Measurements from ENCODE around the gene NAA10.

GRCh38 chrX:153931151-153931550 is 3.7 kb downstream of the NAA10 start:
- TF ChIP-seq, protein P1, sequence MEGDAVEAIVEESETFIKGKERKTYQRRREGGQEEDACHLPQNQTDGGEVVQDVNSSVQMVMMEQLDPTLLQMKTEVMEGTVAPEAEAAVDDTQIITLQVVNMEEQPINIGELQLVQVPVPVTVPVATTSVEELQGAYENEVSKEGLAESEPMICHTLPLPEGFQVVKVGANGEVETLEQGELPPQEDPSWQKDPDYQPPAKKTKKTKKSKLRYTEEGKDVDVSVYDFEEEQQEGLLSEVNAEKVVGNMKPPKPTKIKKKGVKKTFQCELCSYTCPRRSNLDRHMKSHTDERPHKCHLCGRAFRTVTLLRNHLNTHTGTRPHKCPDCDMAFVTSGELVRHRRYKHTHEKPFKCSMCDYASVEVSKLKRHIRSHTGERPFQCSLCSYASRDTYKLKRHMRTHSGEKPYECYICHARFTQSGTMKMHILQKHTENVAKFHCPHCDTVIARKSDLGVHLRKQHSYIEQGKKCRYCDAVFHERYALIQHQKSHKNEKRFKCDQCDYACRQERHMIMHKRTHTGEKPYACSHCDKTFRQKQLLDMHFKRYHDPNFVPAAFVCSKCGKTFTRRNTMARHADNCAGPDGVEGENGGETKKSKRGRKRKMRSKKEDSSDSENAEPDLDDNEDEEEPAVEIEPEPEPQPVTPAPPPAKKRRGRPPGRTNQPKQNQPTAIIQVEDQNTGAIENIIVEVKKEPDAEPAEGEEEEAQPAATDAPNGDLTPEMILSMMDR (conservative IDR thresholded peaks at IDR 0.05; ENCODE audit: low read length): no peak
- TF ChIP-seq EZH2phosphoT487 (IDR thresholded peaks at IDR 0.05; ENCODE audit: borderline replicate concordance): no peak

Data from Loucy (cell line).